A549 (cell line): ENCODE results near the gene NSD1.

Source experiments
- CHD2 ChIP-seq: fragments of 150-350 bp; IDR thresholded peaks from 2 replicates; pipeline ENCODE4 v1.6.1; 2014; ENCODE audit warnings: low read length; ENCODE audit not compliant: partially characterized antibody
- EP300 ChIP-seq, 2 experiments: fragments of >200 bp; sonication (Bioruptor Twin); formaldehyde crosslinking; IDR thresholded peaks; 2 replicates in 1 of 2; 3 replicates in 1 of 2; pipeline ENCODE4 v1.6.1; 2016 to 2017
- HOXB13 ChIP-seq: fragments of 250-450 bp; sonication (Bioruptor Pico); IDR thresholded peaks from 2 replicates; pipeline ENCODE4 v1.5.0; 2020; ENCODE audit warnings: low read depth, mild to moderate bottlenecking, moderate library complexity
- HOXB5 ChIP-seq: fragments of 250-450 bp; sonication (Bioruptor Pico); IDR thresholded peaks from 2 replicates; pipeline ENCODE4 v1.5.0; 2020; ENCODE audit warnings: mild to moderate bottlenecking, moderate library complexity
- JUNB ChIP-seq: fragments of >200 bp; sonication (Bioruptor Twin); formaldehyde crosslinking; IDR thresholded peaks from 2 replicates; pipeline ENCODE4 v1.6.1; 2016
- POLR2A ChIP-seq: IDR thresholded peaks from 2 replicates; pipeline ENCODE4 v1.6.1; 2012; ENCODE audit warnings: mild to moderate bottlenecking, low read length
- POLR2AphosphoS2 ChIP-seq: conservative IDR thresholded peaks from 2 replicates; pipeline ENCODE4 v1.6.1; 2012; ENCODE audit warnings: low read length, improper control_type of control experiment, inconsistent platforms
- TF ChIP-seq, protein P1 (sequence below): fragments of >200 bp; sonication (Bioruptor Twin); formaldehyde crosslinking; IDR thresholded peaks from 3 replicates; pipeline ENCODE4 v1.5.1; 2016
- TF ChIP-seq, protein P2 (sequence below): IDR thresholded peaks from 2 replicates; pipeline ENCODE4 v1.6.1; 2012; ENCODE audit warnings: low read depth, borderline replicate concordance

DNA sequence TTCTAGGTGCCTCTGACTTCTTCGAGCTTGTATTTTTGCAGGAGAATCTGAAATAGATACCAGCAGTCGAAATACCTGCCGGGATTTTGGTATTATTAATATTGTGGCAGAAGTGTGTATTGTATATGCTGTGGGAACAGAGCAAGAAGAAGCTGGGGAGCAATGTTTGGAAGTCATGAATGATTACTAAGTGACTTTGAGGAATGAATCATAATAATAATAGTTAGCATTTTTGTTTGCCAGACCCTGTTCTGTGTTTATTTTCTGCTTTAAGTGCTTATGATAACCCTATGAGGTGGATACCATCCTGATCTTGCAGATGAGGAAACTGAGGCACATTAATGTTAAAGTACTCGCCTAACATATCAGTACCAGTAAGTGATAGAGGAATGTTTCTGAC lies 137.5 kb downstream of the NSD1 start:
- TF ChIP-seq, protein P1, sequence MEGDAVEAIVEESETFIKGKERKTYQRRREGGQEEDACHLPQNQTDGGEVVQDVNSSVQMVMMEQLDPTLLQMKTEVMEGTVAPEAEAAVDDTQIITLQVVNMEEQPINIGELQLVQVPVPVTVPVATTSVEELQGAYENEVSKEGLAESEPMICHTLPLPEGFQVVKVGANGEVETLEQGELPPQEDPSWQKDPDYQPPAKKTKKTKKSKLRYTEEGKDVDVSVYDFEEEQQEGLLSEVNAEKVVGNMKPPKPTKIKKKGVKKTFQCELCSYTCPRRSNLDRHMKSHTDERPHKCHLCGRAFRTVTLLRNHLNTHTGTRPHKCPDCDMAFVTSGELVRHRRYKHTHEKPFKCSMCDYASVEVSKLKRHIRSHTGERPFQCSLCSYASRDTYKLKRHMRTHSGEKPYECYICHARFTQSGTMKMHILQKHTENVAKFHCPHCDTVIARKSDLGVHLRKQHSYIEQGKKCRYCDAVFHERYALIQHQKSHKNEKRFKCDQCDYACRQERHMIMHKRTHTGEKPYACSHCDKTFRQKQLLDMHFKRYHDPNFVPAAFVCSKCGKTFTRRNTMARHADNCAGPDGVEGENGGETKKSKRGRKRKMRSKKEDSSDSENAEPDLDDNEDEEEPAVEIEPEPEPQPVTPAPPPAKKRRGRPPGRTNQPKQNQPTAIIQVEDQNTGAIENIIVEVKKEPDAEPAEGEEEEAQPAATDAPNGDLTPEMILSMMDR = no peak
- TF ChIP-seq HOXB5 (CRISPR knock-in tag) = no peak
- no peak for TF ChIP-seq POLR2A
- TF ChIP-seq, protein P2, sequence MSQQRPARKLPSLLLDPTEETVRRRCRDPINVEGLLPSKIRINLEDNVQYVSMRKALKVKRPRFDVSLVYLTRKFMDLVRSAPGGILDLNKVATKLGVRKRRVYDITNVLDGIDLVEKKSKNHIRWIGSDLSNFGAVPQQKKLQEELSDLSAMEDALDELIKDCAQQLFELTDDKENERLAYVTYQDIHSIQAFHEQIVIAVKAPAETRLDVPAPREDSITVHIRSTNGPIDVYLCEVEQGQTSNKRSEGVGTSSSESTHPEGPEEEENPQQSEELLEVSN = no peak
- no peak for TF ChIP-seq CHD2
- TF ChIP-seq HOXB13 = no peak
- no peak for TF ChIP-seq JUNB
- no peak for TF ChIP-seq POLR2AphosphoS2
- no peak for TF ChIP-seq EP300 (IDR thresholded peaks at IDR 0.05)
